Activated T-helper 1 cell treated with anti-CD3 and anti-CD28 coated beads, Interleukin-2, amount 50 U/mL, for 16 hours (primary cell): ENCODE results near the gene WNT8A.

Experiments
- DNase-seq, 2 donors: peaks; one replicate each; pipeline ENCODE4 v3.0.0-alpha.2; 2020; ENCODE audit warnings: low read depth in 1 of 2, low spot score in 1 of 2

WNT8A gene

GRCh38 chr5:138082033-138082432 lies 1.8 kb upstream of the WNT8A start:
- DNase-seq = no peak

- DNase-seq = no peak
Observed at GRCh38 chr5:138091685-138092084, 7.9 kb downstream of the WNT8A start.

- DNase-seq = no peak
Observed at GRCh38 chr5:138092301-138092700, 8.5 kb downstream of the WNT8A start.

GRCh38 chr5:138093036-138093435 lies 9.2 kb downstream of the WNT8A start:
- DNase-seq = no peak

- DNase-seq = no peak
Observed at GRCh38 chr5:138095100-138095907, 11.5 kb downstream of the WNT8A start.

- DNase-seq = no peak
Observed at GRCh38 chr5:138096363-138096762, 12.5 kb downstream of the WNT8A start.

- DNase-seq = no peak
Observed at GRCh38 chr5:138096997-138097828, 13.4 kb downstream of the WNT8A start.

- no peak for DNase-seq
Observed at GRCh38 chr5:138102454-138103318, 18.9 kb downstream of the WNT8A start.

- no peak for DNase-seq
Observed at GRCh38 chr5:138103319-138103637, 19.4 kb downstream of the WNT8A start.

GRCh38 chr5:138105709-138106108 lies 21.9 kb downstream of the WNT8A start:
- DNase-seq = no peak

- no peak for DNase-seq
Observed at GRCh38 chr5:138107213-138107612, 23.4 kb downstream of the WNT8A start.

GRCh38 chr5:138109463-138110265 lies 25.8 kb downstream of the WNT8A start:
- no peak for DNase-seq

GRCh38 chr5:138110266-138110963 lies 26.6 kb downstream of the WNT8A start:
- no peak for DNase-seq

GRCh38 chr5:138111181-138111580 lies 27.3 kb downstream of the WNT8A start:
- DNase-seq = no peak

- DNase-seq = no peak
Observed at GRCh38 chr5:138111937-138112336, 28.1 kb downstream of the WNT8A start.

- DNase-seq = no peak
Observed at GRCh38 chr5:138115254-138115653, 31.4 kb downstream of the WNT8A start.

- no peak for DNase-seq
Observed at GRCh38 chr5:138128334-138128733, 44.5 kb downstream of the WNT8A start.

- DNase-seq = no peak
Observed at GRCh38 chr5:138129347-138129746, 45.5 kb downstream of the WNT8A start.

GRCh38 chr5:138132543-138132942 lies 48.7 kb downstream of the WNT8A start:
- no peak for DNase-seq
